Left lobe of liver (tissue), 2 donors: ENCODE data around the gene MAD1L1. TPM values are rescaled to one million over a fixed set of nuclear protein-coding genes. Genes with fewer than 3 reads are reported as not detected.

Experiments used
- ATAC-seq: fragments of 200-7000 bp; cut with Tn5 transposase; one replicate; pipeline ENCODE4 v1.9.1; 2020; ENCODE audit warnings: mild to moderate bottlenecking, moderate library complexity
- DNase-seq: peaks from one replicate; pipeline ENCODE4 v3.0.0-alpha.2; 2020; ENCODE audit warnings: low spot score
- total RNA-seq: library from RNA; stranded (reverse); gene quantifications from one replicate; pipeline ENCODE4 v1.2.1, GENCODE V29; 2021
- donor health status: DM: no; HTN: no; CAD: no; lungs with moderate emphysema.
- donor health status: DM: no; HTN: yes; CAD: no.

Gene MAD1L1
- total RNA-seq, 1 donor from 2014 or later = 24.9 TPM

- ATAC-seq (no peak), DNase-seq (no peak)
These were observed 29.6 kb downstream of the MAD1L1 start for GRCh38 chr7:2202901-2203765.

- DNase-seq (peak; percentile 29), ATAC-seq (no peak)
These were observed 30.4 kb downstream of the MAD1L1 start for GRCh38 chr7:2202361-2202761.

DNA sequence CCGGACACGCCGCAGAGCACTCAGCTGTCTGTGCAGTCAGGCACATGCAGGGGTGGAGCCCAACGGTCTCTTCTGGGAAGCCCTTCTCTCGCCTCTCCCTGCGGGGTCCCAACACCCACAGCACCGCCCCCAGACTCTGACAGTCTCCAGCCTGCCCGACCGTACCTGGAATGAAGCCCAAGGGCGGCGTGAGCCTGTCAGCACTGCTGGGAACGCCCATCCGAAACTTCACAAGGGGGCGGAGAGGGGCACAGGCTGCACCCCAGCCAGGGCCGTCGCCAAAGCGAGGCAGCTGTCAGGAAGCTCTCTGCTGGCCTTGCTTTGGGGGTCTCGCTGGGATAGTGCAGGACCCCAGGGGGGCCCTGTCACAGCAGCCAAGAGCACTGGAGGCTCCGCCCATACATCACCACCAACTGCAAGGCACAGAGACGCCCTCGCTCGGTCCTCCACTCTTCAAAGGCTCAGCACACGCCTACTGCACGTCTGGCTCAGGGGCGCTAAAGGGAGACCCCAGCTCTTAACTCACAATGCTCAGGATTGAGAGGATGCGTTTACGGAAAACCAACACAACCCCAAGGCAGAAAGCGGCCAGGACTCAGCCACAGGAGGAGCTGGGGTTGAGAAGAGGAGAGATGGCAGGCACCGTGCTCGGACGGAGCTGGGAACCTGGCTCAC is 30.9 kb downstream of the MAD1L1 start:
- no peak for ATAC-seq
- no peak for DNase-seq

- ATAC-seq = no peak
- DNase-seq = no peak
These were observed 31.6 kb downstream of the MAD1L1 start for GRCh38 chr7:2201128-2201527.

DNA sequence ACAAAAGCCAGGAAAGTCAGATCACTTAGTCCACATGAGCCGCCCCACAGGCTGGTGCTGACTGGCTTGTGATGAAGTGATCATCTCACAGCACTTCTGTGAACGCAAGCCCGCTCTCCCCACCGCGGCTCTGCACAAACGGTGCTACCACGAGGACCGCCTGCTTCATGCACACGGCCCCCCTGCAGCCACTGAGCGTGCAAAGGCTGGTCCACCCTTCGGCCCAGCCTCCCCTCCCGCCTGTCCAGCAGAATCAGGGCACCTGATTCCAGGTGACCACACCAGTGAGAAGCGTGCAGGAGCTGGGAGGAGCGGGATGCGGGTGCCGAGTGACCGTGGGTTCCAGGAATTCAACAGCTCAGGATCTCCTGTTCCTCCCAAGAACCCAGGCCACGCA is 32.2 kb downstream of the MAD1L1 start:
- DNase-seq = no peak
- ATAC-seq = no peak

GRCh38 chr7:2199956-2200583 is 32.7 kb downstream of the MAD1L1 start:
- DNase-seq (no peak), ATAC-seq (no peak)

- DNase-seq (no peak), ATAC-seq (no peak)
These were observed 33.2 kb downstream of the MAD1L1 start for GRCh38 chr7:2199528-2199927.

GRCh38 chr7:2198760-2199159 is 34.0 kb downstream of the MAD1L1 start:
- DNase-seq (no peak), ATAC-seq (no peak)

DNA sequence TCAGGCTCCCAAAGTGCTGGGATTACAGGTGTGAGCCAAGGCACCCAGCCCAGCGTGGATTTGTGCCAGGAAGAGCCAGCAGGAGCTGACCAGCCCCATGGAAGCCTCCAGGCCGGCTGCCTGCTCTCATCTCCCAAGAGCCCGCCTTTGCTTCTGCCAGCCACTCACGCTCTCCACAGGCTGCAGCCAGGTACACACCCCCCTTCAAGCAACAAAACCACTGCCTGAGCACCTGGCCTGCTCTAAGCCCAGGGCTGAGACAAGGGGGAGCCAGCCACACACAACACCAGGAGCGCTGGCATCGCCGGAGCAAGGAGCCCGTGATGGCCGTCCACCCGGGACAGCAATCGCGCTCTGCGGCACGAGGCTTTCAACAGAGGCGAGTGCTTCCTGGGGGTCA is 34.5 kb downstream of the MAD1L1 start:
- DNase-seq (no peak), ATAC-seq (peak; percentile 38)

- no peak for ATAC-seq
- no peak for DNase-seq
These were observed 35.1 kb downstream of the MAD1L1 start for GRCh38 chr7:2197436-2198155.

DNA sequence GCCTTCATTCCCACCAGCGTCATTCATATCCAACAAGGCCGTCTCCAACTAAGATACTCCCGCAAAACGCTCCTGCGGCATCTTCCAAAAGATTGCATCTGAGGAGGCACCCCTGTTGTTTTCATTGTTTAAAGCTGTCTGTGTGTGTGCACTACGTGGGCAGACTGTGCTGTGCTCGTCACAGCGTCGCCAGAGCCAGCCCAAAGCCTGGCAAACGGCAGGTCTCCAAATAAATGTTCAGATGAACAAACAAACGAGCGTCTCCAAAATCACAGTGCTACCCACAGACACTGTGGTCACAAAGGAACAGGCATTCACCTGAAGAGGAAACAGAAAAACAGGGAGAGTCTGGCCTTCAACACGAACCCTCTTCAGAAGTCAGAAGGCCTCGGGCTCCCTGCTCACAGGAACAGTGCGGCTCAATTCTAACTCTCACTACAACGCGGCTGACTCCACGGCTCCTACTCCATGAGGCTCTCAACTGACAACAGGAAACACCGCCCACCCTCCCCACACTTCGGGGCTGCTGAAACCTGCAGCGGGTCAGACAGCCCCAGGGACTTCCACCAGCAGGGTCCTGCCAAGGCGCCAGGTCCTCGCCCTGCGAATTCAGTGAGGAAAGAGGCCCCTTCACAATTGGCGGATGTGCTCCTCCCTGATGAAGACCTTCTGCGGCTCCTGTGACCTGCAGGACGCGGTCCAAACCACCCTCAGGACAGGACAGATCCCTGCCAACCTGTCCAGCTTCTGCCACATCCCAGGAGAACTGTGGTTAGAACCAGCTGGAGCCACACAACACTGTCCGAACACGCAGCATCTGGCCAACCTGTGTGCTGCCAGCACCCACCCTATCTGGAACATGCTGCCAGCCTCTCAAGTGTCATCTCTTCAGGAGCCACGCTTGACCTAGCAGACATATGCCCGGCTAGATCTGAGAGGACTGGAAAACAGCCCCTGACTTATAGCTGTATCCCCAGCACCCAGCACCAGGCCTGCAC is 36.1 kb downstream of the MAD1L1 start:
- ATAC-seq (no peak), DNase-seq (no peak)

GRCh38 chr7:2195400-2196246 is 37.1 kb downstream of the MAD1L1 start:
- DNase-seq (no peak), ATAC-seq (no peak)

GRCh38 chr7:2193575-2194305 is 39.0 kb downstream of the MAD1L1 start:
- ATAC-seq (no peak), DNase-seq (no peak)

DNA sequence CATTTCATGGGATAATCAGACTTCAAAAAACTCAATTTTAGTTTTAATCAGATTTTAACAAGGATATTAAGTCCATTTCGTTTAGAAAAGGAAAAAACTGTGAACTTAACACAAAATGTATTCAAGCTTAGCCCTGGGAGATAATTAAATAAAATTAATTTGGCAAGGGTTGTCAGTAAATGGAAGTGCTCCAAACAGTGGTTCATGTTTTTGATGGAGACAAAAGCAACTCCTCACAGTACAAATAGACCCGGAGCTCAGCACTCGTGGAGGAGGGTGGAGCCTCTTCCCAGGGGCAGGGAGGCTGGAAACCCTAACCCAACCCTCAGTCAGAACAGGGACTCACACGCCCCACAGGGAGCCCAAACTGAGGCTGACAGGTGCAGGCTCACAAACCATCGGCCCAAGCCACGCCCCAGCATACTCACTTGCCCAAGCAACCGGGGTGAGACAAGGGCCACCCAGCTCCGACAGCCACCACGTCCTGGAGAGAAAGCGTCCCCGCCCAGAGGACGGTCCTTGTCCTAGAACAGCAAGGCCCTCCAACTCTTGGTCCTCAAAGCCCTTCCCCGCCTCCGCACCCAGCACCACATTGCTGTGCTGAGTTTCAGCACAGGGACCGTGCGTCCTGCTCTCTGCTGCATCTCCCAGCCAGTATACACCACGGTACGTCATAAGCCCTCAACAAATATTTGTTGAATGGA is 39.8 kb downstream of the MAD1L1 start:
- ATAC-seq (no peak), DNase-seq (no peak)

- ATAC-seq (no peak), DNase-seq (no peak)
These were observed 41.7 kb downstream of the MAD1L1 start for GRCh38 chr7:2191016-2191415.

DNA sequence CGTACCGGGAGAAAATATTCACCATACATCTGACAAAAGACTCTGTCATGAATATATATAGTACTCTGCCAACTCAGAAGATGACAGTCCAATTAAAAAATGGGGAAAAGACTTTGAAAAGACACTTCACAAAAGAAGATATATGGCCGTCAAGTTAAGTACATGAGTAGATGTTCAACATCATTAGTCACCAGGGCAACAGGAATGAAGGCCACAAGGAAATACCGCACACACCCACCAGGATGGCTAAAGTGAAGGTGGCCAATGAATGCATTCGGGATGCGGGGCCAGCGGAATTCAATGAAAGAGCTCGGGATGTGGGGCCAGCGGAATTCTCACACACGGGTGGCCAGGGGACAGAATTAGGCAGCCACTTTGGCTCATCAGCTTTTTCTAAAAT is 42.2 kb downstream of the MAD1L1 start:
- DNase-seq = no peak
- ATAC-seq = no peak

- no peak for DNase-seq
- no peak for ATAC-seq
These were observed 46.6 kb downstream of the MAD1L1 start for GRCh38 chr7:2186166-2186565.

GRCh38 chr7:2185715-2186114 is 47.0 kb downstream of the MAD1L1 start:
- no peak for ATAC-seq
- DNase-seq = no peak
